ENCODE data around the gene PDZD2.

The PDZD2 gene

DNA sequence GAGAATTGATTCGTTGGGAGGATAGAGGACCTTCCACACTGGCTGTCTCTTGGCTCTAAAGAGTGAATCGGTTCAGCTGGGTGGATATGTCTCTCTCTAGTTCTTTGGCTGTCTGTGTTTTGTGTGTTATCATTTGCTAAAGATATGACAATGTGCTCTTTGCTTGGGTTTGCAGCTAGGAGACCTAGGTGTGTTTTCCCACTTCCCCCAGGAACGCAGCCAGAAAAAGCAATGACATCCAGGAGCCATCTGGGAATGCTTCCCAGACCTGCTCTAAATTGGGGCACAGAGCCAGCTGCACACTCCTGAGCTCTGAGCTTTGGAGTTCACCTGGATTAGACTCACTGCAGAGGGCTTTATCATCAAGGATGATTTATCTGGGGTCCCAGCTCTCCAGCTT is 12.8 kb upstream of the PDZD2 start:
- Histone ChIP-seq H2AFZ (ENCODE audit: low read length) (no peak overlapping the region), H3K79me2 (ENCODE audit: low read length) (no peaks in the 10 kb centered on the region), H3K4me1 (ENCODE audit: low read length) (no peaks in the 10 kb centered on the region), H3K36me3 (replicated peaks; ENCODE audit: insufficient read depth, low read length) (no peaks in the 10 kb centered on the region), H3F3A (ENCODE audit: insufficient read depth, low read length) (no peaks in the 10 kb centered on the region), H3K9me2 (replicated peaks; ENCODE audit: insufficient read depth, low read length) (no peaks in the 10 kb centered on the region), H3K27ac (ENCODE audit: low read length) (no peak overlapping the region), H3K4me2 (ENCODE audit: low read depth, low read length) (no peak overlapping the region), H3K27me3 (replicated peaks; ENCODE audit: insufficient read depth, low read length) (no peaks in the 10 kb centered on the region), H4K20me1 (ENCODE audit: insufficient read depth, low read length) (no peaks in the 10 kb centered on the region), H3K9ac (ENCODE audit: low read length) (no peak overlapping the region), H3K4me3 (ENCODE audit: low read length) (no peak overlapping the region), H3K9me3 (replicated peaks; ENCODE audit: insufficient read depth, low read length) (no peaks in the 10 kb centered on the region)
- DNase-seq = no peak
- no peak for TF ChIP-seq EZH2 (optimal IDR thresholded peaks at IDR 0.05; ENCODE audit: low read depth, low read length)
- TF ChIP-seq, protein P1, sequence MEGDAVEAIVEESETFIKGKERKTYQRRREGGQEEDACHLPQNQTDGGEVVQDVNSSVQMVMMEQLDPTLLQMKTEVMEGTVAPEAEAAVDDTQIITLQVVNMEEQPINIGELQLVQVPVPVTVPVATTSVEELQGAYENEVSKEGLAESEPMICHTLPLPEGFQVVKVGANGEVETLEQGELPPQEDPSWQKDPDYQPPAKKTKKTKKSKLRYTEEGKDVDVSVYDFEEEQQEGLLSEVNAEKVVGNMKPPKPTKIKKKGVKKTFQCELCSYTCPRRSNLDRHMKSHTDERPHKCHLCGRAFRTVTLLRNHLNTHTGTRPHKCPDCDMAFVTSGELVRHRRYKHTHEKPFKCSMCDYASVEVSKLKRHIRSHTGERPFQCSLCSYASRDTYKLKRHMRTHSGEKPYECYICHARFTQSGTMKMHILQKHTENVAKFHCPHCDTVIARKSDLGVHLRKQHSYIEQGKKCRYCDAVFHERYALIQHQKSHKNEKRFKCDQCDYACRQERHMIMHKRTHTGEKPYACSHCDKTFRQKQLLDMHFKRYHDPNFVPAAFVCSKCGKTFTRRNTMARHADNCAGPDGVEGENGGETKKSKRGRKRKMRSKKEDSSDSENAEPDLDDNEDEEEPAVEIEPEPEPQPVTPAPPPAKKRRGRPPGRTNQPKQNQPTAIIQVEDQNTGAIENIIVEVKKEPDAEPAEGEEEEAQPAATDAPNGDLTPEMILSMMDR (IDR thresholded peaks at IDR 0.05; ENCODE audit: low read length) = no peak
- no peak for TF ChIP-seq EZH2phosphoT487 (IDR thresholded peaks at IDR 0.05; ENCODE audit: low read length)

- H3K27ac ChIP-seq (ENCODE audit: low read length) = no peak overlapping the region
- H2AFZ ChIP-seq (ENCODE audit: low read length) = no peak overlapping the region
- no peaks in the 10 kb centered on the region for H3K36me3 ChIP-seq (replicated peaks; ENCODE audit: insufficient read depth, low read length)
- no peaks in the 10 kb centered on the region for H3K79me2 ChIP-seq (ENCODE audit: low read length)
- H4K20me1 ChIP-seq (ENCODE audit: insufficient read depth, low read length) = no peaks in the 10 kb centered on the region
- H3K9me3 ChIP-seq (replicated peaks; ENCODE audit: insufficient read depth, low read length) = no peaks in the 10 kb centered on the region
- DNase-seq = no peak
- H3K27me3 ChIP-seq (replicated peaks; ENCODE audit: insufficient read depth, low read length) = no peaks in the 10 kb centered on the region
- H3K9me2 ChIP-seq (replicated peaks; ENCODE audit: insufficient read depth, low read length) = no peaks in the 10 kb centered on the region
- no peak overlapping the region for H3K4me2 ChIP-seq (ENCODE audit: low read depth, low read length)
- no peak overlapping the region for H3K4me3 ChIP-seq (ENCODE audit: low read length)
- no peak overlapping the region for H3K9ac ChIP-seq (ENCODE audit: low read length)
- H3F3A ChIP-seq (ENCODE audit: insufficient read depth, low read length) = no peaks in the 10 kb centered on the region
- H3K4me1 ChIP-seq (ENCODE audit: low read length) = no peaks in the 10 kb centered on the region
- TF ChIP-seq EZH2 (optimal IDR thresholded peaks at IDR 0.05; ENCODE audit: low read depth, low read length) (no peak), EZH2phosphoT487 (IDR thresholded peaks at IDR 0.05; ENCODE audit: low read length) (no peak)
- TF ChIP-seq, protein P1 (IDR thresholded peaks at IDR 0.05; ENCODE audit: low read length) = no peak
Observed at GRCh38 chr5:31626604-31627234, 12.2 kb upstream of the PDZD2 start.

GRCh38 chr5:31630931-31631330 is 8.0 kb upstream of the PDZD2 start:
- H3K9ac ChIP-seq (ENCODE audit: low read length) = no peak overlapping the region
- no peak overlapping the region for H3K4me3 ChIP-seq (ENCODE audit: low read length)
- H2AFZ ChIP-seq (ENCODE audit: low read length) = no peak overlapping the region
- H3K36me3 ChIP-seq (replicated peaks; ENCODE audit: insufficient read depth, low read length) = no peaks in the 10 kb centered on the region
- no peaks in the 10 kb centered on the region for H3F3A ChIP-seq (ENCODE audit: insufficient read depth, low read length)
- no peaks in the 10 kb centered on the region for H3K9me3 ChIP-seq (replicated peaks; ENCODE audit: insufficient read depth, low read length)
- no peak for DNase-seq
- no peaks in the 10 kb centered on the region for H3K9me2 ChIP-seq (replicated peaks; ENCODE audit: insufficient read depth, low read length)
- H4K20me1 ChIP-seq (ENCODE audit: insufficient read depth, low read length) = no peaks in the 10 kb centered on the region
- TF ChIP-seq, protein P1 (IDR thresholded peaks at IDR 0.05; ENCODE audit: low read length) = no peak
- TF ChIP-seq EZH2 (optimal IDR thresholded peaks at IDR 0.05; ENCODE audit: low read depth, low read length) (no peak), EZH2phosphoT487 (IDR thresholded peaks at IDR 0.05; ENCODE audit: low read length) (no peak)
- H3K27me3 ChIP-seq (replicated peaks; ENCODE audit: insufficient read depth, low read length) = no peaks in the 10 kb centered on the region
- H3K4me2 ChIP-seq (ENCODE audit: low read depth, low read length) = no peak overlapping the region
- H3K4me1 ChIP-seq (ENCODE audit: low read length) = no peaks in the 10 kb centered on the region
- H3K79me2 ChIP-seq (ENCODE audit: low read length) = no peaks in the 10 kb centered on the region
- no peak overlapping the region for H3K27ac ChIP-seq (ENCODE audit: low read length)

Data from MM.1S (cell line).